Iris pigment epithelial cell (primary cell): ENCODE results near the gene HMBS.
"Not testable (repeated sequence)": the region's sequence is repeated elsewhere in the genome, so short reads cannot be mapped to it uniquely, and the experiment has no call there.

Experiments used
- DNase-seq: peaks from one replicate; pipeline ENCODE4 v3.0.0-alpha.2; 2011; ENCODE audit warnings: low read depth

The HMBS gene

GRCh38 chr11:119118946-119119345, 34.3 kb downstream of the HMBS start:
- no peak for DNase-seq

DNA sequence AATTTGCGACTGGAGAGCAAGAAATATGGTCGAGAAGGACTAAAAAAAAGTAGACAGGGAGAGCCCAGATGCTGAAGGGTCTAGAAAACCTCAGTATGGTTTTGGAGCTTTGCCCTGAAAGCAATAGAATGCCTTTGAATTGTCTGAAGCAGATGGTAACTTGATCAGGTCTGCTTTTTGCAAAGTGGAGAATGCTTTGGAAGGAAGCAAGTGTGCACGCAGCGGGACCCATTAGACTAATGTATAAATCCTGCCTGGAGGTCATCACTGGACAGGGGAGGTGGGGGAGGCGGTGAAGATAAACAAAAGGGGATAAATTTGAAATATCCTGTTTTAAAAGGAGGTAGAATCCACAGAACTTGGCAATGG, 35.9 kb downstream of the HMBS start:
- peak; percentile 78 for DNase-seq

DNA sequence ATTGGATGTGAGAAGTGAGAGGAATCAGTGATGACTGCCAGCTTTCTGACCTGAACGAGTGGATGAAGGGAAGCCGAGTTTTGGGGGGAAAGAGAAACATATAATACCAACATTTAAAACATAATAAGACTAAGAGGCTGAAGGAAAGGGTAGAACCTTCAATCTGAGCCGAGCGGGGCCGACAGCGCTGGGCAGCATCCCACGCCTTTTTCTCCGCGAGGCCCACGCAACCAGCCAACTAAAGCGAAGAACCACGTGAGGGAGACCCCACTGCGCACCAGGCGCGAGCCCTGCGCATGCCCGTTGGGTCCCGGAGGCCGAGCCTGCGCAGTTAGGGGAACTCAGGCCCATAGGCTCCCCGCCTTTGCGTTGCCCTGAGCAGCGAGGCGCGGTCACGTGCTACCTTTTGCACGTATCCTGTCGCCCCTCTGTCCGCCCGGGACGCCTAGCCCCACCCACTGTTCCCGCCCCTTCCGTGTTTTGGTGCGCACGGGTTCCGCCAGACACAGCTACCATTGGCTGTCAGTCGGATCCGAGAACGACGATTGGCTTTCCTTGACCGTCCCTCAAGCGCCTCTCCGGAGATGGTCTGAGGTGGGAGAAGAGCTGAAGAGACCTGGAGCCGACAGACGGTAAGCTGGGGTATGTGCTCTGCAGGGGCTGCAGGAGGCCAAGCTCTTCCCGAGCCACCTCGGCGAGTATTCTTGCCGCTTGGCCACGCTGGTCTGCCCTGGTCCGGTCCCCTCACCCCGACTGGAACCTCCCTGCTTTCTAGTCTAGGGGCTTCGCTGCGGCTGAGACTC, 36.5 kb downstream of the HMBS start, which contains the start of gene HINFP:
Gene HINFP, plus strand, starts transcription at position 573 of the 803 bp plus-strand sequence. CDS start 5,365 bp downstream, outside the sequence.
- peak; percentile 100 for DNase-seq

DNA sequence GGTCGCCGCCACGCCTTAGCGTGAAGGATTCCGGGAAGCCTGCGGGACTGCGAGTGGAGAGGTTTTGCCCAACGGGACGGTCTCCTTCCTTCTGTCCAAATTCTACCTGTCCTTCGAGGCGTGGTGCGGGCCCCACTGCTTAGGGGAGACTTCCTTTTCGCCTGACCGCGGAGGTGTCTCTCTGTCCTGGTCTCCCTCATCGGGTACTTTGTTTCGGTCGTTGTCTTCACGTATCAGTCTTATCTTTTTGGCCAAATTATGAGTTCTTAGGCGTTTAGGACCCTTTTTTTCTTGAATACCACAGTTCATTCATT, 37.1 kb downstream of the HMBS start:
- DNase-seq = no peak

DNA sequence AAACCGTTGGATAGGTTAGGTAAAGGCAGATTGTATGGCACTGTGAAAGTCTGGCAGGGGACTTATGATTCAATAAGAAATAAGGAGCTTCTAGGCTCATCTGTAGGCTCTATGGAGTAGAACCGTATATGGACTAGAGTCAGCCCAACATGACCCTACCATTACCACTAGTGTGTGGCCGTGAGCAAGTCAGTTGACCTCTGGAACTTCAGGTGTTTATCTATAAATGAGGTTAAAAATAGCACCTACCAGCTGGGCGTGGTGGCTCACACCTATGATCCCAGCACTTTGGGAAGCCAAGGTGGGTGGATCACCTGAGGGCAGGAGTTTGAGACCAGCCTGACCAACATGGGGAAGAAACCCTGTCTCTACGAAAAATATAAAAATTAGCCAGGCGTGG, 41.1 kb downstream of the HMBS start:
- no peak for DNase-seq

- DNase-seq = no peak
Observed at GRCh38 chr11:119126675-119127268, 42.1 kb downstream of the HMBS start.

- DNase-seq = peak; percentile 41
Observed at GRCh38 chr11:119130662-119131061, 46.0 kb downstream of the HMBS start.

DNA sequence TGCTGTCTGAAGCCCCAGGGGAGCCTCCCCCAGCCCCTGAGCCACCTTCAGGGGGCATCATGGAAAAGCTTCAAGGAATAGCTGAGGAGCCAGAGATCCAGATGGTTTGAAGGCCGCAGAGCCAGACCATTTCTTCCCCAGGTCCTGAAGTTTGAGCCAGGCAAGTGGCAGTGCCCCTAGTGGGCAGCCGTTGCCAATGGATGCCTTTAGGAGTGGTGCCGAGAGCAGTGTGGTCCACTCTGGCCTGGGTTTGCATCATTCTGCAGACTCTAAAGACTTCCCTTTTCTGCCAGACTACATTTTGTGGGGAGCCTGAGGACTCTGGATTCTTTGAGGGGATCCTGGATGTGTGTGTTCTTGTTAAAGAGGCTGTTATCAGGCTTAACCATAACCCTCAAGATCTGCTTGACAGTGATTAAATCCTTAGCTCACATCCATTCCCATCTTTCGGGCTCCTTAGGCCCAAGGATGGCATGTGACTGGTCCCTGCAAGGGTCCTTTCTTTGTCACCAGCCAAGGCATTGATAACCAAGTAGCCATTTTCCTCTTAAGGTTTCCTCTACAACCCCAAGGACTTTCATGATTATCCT, 49.8 kb downstream of the HMBS start:
- peak; percentile 16 for DNase-seq

DNA sequence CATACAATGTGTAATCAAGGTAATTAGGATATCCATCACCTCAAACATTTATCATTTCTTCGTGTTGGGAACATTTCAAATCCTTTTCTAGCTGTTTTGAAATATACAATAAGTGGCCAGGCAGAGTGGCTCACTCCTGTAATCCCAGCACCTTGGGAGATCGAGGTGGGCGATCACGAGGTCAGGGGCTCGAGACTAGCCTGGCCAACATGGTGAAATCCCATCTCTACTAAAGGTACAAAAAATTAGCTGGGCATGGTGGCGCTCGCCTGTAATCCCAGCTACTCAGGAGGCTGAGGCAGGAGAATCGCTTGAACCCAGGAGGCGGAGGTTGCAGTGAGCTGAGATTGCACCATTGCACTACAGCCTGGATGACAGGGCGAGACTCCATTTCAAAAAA, 54.6 kb downstream of the HMBS start:
- DNase-seq = not testable (repeated sequence)
